OCI-LY7 (cell line): ENCODE measurements around the gene GPBP1L1. TPM values are rescaled to one million over a fixed set of nuclear protein-coding genes. Genes with fewer than 3 reads are reported as not detected.
A peak's percentile ranks its signal among the peaks of the same experiment; 100 is the strongest.

Experiments
- BruUV-seq: library from RNA; stranded (reverse); fragments of 400-500 nt; replicated peaks from 2 replicates; lab custom pipeline; 2021; lab: Mats Ljungman, UMichigan
- CTCF ChIA-PET: fragments of 300-600 bp; sonication (Branson Sonifier 250); formaldehyde crosslinking; loops from one replicate; lab custom pipeline; 2022; ENCODE audit warnings: antibody characterized with exemption; ENCODE audit not compliant: unreplicated experiment; lab: Charles Lee
- POLR2A ChIA-PET: fragments of 300-600 bp; sonication (Branson Sonifier 250); formaldehyde crosslinking; loops from one replicate; lab custom pipeline; 2022; ENCODE audit warnings: antibody characterized with exemption; lab: Charles Lee
- DNase-seq: peaks from one replicate; pipeline ENCODE4 v3.0.0-alpha.2; 2015; ENCODE audit warnings: low spot score
- H2AFZ ChIP-seq: fragments of 200-600 bp; sonication (generic), shearing (Covaris generic); 2 replicates; pipeline ENCODE4 v1.6.1; 2014; ENCODE audit warnings: mild to moderate bottlenecking, antibody characterized with exemption, low read length, moderate library complexity
- H3K27ac ChIP-seq: fragments of 200-600 bp; sonication (generic); 2 replicates; pipeline ENCODE4 v1.5.1; 2014; ENCODE audit warnings: mixed run types, low read depth, mild to moderate bottlenecking, moderate library complexity, low read length, inconsistent platforms; ENCODE audit not compliant: poor library complexity, severe bottlenecking
- H3K36me3 ChIP-seq: fragments of 200-600 bp; sonication (generic); 2 replicates; pipeline ENCODE4 v1.6.1; 2014; ENCODE audit warnings: mild to moderate bottlenecking, antibody characterized with exemption, low read length, moderate library complexity, mixed read lengths; ENCODE audit not compliant: insufficient read depth
- H3K4me1 ChIP-seq: fragments of 200-600 bp; sonication (generic); 2 replicates; pipeline ENCODE4 v1.5.1; 2014; ENCODE audit warnings: mild to moderate bottlenecking, low read length; ENCODE audit not compliant: insufficient read depth, poor library complexity, severe bottlenecking
- H3K4me2 ChIP-seq: fragments of 200-600 bp; sonication (generic); 2 replicates; pipeline ENCODE4 v1.6.1; 2014; ENCODE audit warnings: mild to moderate bottlenecking, low read length
- H3K4me3 ChIP-seq: fragments of 200-600 bp; sonication (generic); 2 replicates; pipeline ENCODE4 v1.5.1; 2014; ENCODE audit warnings: mild to moderate bottlenecking, low read depth, low read length; ENCODE audit not compliant: poor library complexity, severe bottlenecking
- H3K79me2 ChIP-seq: fragments of 200-600 bp; sonication (generic); 2 replicates; pipeline ENCODE4 v1.6.1; 2016; ENCODE audit warnings: low read depth, mild to moderate bottlenecking, low read length, moderate library complexity, mixed read lengths; ENCODE audit not compliant: insufficient read depth
- H3K9me2 ChIP-seq: fragments of 200-600 bp; sonication (generic); 2 replicates; pipeline ENCODE4 v1.6.1; 2016; ENCODE audit warnings: mild to moderate bottlenecking, low read length, mixed read lengths; ENCODE audit not compliant: insufficient read depth
- H3K9me3 ChIP-seq: fragments of 200-600 bp; sonication (generic); 2 replicates; pipeline ENCODE4 v1.6.1; 2014; ENCODE audit warnings: mild to moderate bottlenecking, mixed run types, low read length, mixed read lengths
- H4K20me1 ChIP-seq: fragments of 200-600 bp; sonication (generic); 2 replicates; pipeline ENCODE4 v1.6.1; 2014; ENCODE audit warnings: mild to moderate bottlenecking, antibody characterized with exemption, low read length, moderate library complexity, mixed read lengths; ENCODE audit not compliant: insufficient read depth
- EZH2phosphoT487 ChIP-seq: fragments of 200-600 bp; sonication (generic); IDR thresholded peaks from 2 replicates; pipeline ENCODE4 v1.6.1; 2018; ENCODE audit warnings: low read depth, borderline replicate concordance, mild to moderate bottlenecking, mixed run types, antibody characterized with exemption, low read length, moderate library complexity, mixed read lengths
- intact Hi-C: fragments of 100-400 bp; cut with micrococcal nuclease; formaldehyde crosslinking; loops from one replicate; pipeline ENCODE4 v1.10.0; 2022; ENCODE audit not compliant: unreplicated experiment
- total RNA-seq, 2 experiments: library from RNA; depleted of rRNA in 1 of 2; stranded (reverse); fragments of >200 nt in 1 of 2; shearing (Covaris generic) in 1 of 2; gene quantifications; 2 replicates each; pipeline ENCODE4 v1.2.3, GENCODE V29; 2014 to 2022
- TF ChIP-seq, protein P1 (sequence below): fragments of 200-600 bp; sonication (generic); conservative IDR thresholded peaks from 2 replicates; pipeline ENCODE4 v1.5.1; 2014; ENCODE audit warnings: mild to moderate bottlenecking, antibody characterized with exemption, low read length, moderate library complexity, mixed read lengths

GPBP1L1 gene
- total RNA-seq, 2 experiments from 2014 or later = 89.7 to 130 TPM

DNA sequence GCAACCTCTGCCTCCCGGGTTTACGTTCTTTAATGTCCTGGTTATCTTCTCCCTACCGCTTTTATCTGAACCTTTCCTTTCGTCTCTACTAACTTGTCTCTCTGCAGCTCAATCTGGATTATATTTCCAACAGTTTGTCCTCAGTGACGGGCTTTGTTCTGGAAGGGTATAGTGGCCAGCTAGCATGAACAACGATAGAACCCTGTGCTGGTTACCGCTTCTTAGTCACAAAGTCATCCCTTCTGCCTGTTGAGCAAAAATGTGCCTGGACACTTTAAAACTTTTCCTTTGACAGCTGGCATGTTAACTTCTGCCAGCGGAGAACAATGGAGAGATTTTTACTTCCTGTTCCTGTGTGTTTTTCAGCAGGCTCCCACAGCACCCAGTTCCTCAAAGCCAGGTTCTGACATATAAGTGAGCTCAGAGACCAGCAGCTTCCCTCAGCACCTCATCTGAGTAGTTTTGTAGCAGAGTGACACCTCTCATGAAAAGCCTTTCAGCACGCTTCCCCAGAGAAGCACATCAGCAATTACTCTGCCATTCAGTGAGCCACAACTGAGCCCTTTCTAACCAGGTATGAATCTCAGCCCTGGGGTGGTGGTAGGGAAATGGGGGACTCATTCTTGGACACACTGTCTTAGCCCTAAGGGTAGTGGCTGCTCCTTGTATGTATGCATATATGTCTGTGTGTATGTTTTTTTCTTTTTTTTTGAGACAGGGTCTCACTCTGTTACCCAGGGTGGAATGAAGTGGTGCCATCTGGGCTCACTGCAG lies 38.9 kb downstream of the GPBP1L1 start:
- Histone ChIP-seq H4K20me1 (peaks cover 16% of the 10 kb centered on the region; the same call in 1 of the 2 replicates), H3K79me2 (peaks cover 17% of the 10 kb centered on the region; the same call in 1 of the 2 replicates), H3K4me2 (no peak overlapping the region), H3K27ac (no peak overlapping the region), H3K9me2 (no peaks in the 10 kb centered on the region), H3K9me3 (no peaks in the 10 kb centered on the region), H3K36me3 (peaks cover 85% of the 10 kb centered on the region), H3K4me1 (peaks cover 36% of the 10 kb centered on the region), H3K4me3 (no peak overlapping the region), H2AFZ (no peak overlapping the region)
- CTCF ChIA-PET = no interaction called here
- no peak for DNase-seq
- intact Hi-C loops = loop anchor here (10.0 kb wide), 1 partner anchor 357 kb away; no protein-coding TSS in a partner anchor
- POLR2A ChIA-PET = interaction anchor here (0.5 to 0.8 kb wide), 2 partner anchors 12 to 36 kb away, joined by 4 to 9 read pairs; no protein-coding TSS in a partner anchor
- BruUV-seq = no TSS peak
- no peak for TF ChIP-seq EZH2phosphoT487
- TF ChIP-seq, protein P1, sequence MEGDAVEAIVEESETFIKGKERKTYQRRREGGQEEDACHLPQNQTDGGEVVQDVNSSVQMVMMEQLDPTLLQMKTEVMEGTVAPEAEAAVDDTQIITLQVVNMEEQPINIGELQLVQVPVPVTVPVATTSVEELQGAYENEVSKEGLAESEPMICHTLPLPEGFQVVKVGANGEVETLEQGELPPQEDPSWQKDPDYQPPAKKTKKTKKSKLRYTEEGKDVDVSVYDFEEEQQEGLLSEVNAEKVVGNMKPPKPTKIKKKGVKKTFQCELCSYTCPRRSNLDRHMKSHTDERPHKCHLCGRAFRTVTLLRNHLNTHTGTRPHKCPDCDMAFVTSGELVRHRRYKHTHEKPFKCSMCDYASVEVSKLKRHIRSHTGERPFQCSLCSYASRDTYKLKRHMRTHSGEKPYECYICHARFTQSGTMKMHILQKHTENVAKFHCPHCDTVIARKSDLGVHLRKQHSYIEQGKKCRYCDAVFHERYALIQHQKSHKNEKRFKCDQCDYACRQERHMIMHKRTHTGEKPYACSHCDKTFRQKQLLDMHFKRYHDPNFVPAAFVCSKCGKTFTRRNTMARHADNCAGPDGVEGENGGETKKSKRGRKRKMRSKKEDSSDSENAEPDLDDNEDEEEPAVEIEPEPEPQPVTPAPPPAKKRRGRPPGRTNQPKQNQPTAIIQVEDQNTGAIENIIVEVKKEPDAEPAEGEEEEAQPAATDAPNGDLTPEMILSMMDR = no peak

DNA sequence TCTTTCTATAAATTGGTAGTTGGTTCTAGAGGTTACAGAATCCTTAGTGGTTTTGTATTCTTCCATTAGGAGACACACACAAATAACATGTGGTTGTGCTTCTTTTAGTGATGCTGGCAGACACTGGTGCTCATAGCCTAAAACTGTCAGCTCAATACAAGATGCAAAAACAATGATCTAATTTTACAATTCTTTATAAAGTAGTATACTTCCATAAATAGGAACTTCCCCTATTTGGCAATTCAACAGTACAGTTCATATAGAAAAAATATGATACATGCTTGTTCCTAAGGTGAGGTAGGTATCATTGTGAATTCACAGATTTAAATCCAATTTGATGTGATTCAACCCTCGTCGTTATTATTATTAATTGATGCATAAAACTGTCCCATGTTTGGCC lies 41.7 kb downstream of the GPBP1L1 start:
- BruUV-seq = no TSS peak
- TF ChIP-seq, protein P1 = no peak
- no peak for TF ChIP-seq EZH2phosphoT487
- Histone ChIP-seq H2AFZ (no peak overlapping the region), H3K9me2 (no peaks in the 10 kb centered on the region), H3K36me3 (peaks cover 86% of the 10 kb centered on the region), H3K4me1 (peaks cover 36% of the 10 kb centered on the region), H3K4me2 (peak overlapping the region; percentile 66), H3K9me3 (no peaks in the 10 kb centered on the region), H3K4me3 (peak overlapping the region; percentile 29), H4K20me1 (peaks cover 16% of the 10 kb centered on the region; the same call in 1 of the 2 replicates), H3K79me2 (peaks cover 17% of the 10 kb centered on the region; the same call in 1 of the 2 replicates), H3K27ac (peak overlapping the region; percentile 74)
- DNase-seq = peak; percentile 65
- intact Hi-C loops = loop anchor here (2.0 to 10.0 kb wide), 2 partner anchors 198 to 360 kb away; no protein-coding TSS in a partner anchor
- ChIA-PET POLR2A (interaction anchor here (0.6 to 2.4 kb wide), 10 partner anchors 11 to 932 kb away, joined by 3 to 7 read pairs (median 4); partner anchors contain the start of gene GPBP1L1), CTCF (interaction anchor here (0.5 kb wide), 1 partner anchor 14 kb away, joined by 3 read pairs; no protein-coding TSS in a partner anchor)
